ENCODE results near the gene NEFH.
"Not testable (repeated sequence)": the region's sequence is repeated elsewhere in the genome, so short reads cannot be mapped to it uniquely, and the experiment has no call there.

Gene NEFH

DNA sequence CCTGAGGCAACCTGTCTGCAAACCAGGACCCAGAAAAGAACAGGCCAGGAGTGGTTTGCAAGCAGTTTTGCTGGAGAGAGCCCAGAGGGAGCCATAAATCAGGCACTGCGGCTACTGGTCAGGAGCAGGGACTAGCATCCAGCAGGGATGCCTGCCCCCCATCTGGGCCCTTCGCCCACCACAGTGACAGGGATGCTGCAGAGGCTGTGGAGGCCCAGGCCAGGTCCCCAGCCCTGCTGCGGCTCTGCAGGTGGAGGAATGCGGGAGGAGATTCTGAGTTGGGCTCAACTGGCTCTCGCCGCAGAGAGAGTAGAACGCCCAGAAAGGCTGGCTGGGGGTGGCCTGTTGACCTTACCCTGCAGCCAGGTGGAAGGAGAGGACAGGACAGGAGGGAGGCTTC is 16.4 kb upstream of the NEFH start:
- in situ Hi-C loops (cut with HindIII; ENCODE audit: low sequenced_read_pairs): no loop called here

DNA sequence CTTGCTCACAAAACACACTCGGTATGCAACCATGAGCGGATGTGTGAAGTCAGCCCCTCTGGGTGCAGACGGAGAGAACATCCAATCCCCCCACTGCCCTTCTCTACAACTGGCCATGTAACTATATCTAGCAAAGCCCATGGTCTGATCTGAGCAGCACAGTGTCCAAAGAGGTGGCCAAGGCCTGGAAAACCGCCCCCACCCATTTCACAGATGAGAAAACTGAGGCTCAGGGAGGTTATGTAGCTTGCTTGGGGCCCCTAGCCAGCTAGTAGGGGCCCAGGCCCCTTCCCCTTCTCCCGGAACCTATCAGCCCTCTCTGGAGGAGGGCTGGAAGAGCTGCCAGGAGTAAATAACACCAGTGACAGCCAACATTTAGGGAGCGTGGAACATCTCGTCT is 15.4 kb upstream of the NEFH start:
- in situ Hi-C loops (cut with HindIII; ENCODE audit: low sequenced_read_pairs): no loop called here

DNA sequence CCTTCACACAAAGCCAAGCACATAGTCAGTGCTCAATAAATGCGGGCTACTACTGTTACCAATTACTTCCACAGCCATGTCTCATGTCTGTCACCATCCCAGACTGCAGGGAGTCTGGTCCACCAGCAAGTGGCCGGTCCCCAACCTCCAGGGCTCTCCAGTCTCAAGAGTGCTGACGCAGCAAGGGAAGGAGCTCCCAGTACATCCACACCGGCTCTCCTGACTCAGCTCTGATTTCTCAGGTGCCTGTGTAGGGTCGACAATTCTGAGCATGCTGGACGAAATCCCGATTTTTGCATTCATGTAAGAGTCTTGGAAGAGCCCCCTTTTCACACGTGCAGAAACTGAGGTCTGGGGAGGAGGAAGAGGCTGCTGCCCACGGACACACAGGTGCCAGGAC is 10.3 kb upstream of the NEFH start:
- in situ Hi-C loops (cut with HindIII; ENCODE audit: low sequenced_read_pairs): loop anchor here (5.0 kb wide), 1 partner anchor 77 kb away; no protein-coding TSS in a partner anchor

DNA sequence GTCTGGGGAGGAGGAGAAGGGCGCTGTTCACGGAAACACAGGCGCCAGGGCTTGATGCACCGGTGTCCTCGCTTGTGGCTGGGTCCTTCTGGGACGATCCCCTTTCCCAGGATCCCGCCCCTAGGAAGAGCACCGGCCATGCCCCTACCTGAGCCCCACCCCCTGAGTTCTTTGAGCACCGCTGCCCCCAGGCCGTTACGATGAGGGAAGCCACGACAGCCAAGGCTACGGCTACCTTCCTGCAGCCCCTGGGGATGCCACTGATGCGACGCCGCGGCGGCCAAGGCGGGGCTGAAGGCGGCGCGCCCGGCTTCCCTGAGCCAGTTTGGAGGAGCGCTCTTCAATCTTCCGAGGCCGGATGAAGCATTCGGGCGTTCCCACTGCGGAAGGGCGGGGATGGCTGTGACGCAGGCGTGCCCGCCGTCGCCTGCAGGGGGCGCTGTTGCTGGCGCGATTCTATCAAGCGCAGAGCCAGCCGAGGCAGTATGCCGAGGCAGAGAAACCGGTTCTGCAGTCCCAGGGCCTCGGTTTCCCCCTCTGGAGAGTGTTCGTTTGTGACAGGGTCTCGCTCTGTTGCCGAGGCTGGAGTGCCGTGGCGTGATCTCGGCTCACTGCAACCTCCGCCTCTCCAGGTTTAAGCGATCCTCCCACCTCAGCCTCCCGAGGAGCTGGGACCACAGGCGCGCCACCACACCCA is 9.7 kb upstream of the NEFH start:
- in situ Hi-C loops (cut with HindIII; ENCODE audit: low sequenced_read_pairs): loop anchor here (5.0 kb wide), 1 partner anchor 78 kb away; no protein-coding TSS in a partner anchor

DNA sequence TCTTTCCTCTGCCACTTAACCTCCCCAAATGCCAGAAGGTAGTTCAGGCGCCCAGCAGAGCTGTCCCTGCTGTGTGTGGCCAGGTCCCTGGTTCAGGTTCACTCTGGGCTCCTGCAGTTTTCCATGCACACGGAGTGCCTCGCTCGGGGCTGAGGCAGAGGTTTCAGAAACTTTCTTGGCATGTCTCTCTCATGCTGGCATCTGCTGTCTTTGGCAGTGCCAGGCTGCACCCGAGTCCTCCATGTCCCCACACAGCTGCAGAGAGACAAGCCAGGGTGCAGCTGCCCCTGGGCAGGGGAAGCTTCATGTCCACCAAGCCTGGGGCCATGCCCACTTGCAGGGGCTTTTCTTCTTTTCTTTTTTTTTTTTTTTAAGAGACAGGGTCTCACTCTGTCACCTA is 7.0 kb upstream of the NEFH start:
- in situ Hi-C loops (cut with HindIII; ENCODE audit: low sequenced_read_pairs): loop anchor here (5.0 kb wide), 1 partner anchor 81 kb away; no protein-coding TSS in a partner anchor

DNA sequence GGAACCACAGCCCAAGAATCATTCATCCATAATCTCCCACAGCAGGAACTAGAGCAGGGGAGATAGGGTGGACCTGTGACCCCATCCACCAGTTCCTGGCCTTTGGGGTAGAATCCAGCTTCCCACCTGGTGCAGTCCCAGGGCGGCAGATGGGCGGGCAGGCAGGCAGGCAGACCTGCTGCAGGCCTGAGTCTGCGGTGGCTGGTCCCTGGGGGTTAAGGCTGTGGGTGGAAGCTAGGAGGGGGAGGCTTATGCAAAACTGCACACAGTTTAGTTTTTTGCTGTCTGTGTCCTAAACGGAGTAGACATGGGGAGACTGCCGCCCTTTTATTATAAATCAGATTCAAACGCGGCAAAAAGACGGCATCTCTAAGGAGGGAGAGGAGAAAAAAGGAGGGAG is 4.5 kb upstream of the NEFH start:
- in situ Hi-C loops (cut with HindIII; ENCODE audit: low sequenced_read_pairs): no loop called here

DNA sequence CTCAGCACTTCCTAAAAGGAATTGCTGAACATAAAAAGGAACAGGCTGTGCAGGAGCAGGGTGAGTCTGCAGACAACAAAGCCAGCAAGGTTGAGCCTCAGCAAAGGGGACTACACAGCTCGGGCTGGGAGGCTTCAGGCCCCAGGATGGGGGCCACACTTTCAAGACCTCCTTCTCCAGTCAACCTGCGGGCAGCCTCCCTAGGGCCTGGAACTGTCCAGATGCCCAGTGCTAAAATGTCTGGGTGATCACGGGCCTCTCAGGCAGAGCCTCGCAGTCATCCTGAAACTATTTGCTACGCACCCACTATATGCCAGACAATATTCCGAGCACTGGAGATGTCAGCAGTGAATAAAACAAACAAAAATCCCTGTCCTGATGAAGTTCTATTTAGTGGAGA is 3.9 kb upstream of the NEFH start:
- in situ Hi-C loops (cut with HindIII; ENCODE audit: low sequenced_read_pairs): no loop called here

DNA sequence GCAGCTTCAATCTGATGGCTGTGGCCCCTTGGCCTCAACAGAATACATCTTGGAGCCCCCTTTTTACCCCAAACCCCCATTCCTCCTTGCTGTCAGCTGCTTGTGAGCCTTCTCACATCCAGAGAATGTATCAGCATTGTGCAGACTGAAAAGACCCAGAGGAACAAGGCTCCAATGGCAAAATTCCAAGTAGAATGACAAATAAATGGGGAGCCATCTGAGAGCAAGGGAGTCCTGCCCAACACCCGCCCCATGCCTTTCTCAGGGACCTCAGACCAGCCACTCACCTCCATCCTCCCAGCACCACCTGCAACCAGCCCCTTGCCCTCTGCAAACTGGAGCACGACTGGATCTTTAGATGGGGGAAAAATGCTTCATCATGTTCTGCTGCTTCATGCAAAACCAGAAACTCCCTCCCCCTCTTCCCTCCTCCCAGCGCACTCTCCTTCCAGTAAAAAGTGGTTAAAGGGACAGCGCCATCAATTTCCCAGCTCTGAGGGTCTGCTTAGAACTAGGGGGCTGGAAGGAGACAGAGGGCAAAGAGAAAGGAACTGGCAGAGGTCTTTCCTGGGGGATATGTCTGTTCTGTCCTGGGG is 2.2 kb upstream of the NEFH start:
- in situ Hi-C loops (cut with HindIII; ENCODE audit: low sequenced_read_pairs): no loop called here

DNA sequence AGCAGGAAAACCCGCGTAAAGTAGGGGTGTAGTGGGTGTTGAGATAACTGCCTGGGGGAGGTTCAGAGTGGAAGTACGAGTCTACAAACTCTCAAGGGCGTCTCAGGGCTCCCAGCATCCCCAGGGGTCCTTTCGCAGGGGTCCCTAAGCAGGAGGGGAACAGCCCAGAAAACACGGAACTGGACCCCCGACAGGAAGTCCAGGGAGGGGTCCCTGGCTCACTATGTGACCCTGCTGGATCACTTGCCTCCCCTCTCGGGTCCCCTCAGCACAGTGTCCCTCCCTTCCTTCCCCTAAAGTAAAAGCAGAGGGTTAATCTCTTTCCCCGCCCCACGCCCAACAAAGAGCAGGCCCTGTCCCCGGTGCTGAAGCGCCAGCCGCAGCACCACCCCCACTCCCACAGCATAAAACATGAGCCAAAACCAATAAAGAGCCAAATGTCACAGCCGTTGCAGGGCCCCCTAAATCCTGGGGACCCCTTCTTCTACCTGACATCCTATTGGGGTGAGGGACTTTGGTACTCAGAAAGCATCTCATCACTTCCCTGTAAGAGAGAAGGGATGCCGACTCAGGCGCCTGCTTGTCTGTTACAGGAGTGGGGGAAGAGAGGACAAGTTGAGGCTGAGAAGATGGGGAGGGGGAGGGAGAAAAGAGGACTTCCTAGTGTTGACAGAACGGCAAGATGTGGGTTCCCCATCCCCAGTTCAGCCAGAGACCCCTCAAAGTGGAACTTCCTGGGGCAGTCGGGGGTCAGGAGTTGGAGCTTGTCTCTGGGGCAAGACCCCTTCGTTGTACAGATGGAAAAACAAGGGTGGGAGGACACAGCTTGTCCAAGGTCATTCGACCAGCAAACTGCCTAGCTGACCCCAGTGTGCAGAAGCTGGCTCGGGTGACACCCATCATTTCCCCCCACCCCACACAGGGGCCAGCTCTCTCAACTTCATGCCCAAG is 1.4 kb upstream of the NEFH start:
- in situ Hi-C loops (cut with HindIII; ENCODE audit: low sequenced_read_pairs): no loop called here

DNA sequence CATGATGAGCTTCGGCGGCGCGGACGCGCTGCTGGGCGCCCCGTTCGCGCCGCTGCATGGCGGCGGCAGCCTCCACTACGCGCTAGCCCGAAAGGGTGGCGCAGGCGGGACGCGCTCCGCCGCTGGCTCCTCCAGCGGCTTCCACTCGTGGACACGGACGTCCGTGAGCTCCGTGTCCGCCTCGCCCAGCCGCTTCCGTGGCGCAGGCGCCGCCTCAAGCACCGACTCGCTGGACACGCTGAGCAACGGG is 169 bp downstream of the NEFH start:
- in situ Hi-C loops (cut with HindIII; ENCODE audit: low sequenced_read_pairs): no loop called here

DNA sequence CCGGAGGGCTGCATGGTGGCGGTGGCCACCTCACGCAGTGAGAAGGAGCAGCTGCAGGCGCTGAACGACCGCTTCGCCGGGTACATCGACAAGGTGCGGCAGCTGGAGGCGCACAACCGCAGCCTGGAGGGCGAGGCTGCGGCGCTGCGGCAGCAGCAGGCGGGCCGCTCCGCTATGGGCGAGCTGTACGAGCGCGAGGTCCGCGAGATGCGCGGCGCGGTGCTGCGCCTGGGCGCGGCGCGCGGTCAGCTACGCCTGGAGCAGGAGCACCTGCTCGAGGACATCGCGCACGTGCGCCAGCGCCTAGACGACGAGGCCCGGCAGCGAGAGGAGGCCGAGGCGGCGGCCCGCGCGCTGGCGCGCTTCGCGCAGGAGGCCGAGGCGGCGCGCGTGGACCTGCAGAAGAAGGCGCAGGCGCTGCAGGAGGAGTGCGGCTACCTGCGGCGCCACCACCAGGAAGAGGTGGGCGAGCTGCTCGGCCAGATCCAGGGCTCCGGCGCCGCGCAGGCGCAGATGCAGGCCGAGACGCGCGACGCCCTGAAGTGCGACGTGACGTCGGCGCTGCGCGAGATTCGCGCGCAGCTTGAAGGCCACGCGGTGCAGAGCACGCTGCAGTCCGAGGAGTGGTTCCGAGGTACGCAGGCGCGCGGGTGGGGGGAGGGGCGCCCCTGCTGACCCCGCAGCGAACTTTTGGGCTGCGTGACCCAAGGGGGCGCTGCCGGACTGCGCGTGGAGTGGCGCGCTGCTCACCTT is 670 bp downstream of the NEFH start:
- in situ Hi-C loops (cut with HindIII; ENCODE audit: low sequenced_read_pairs): no loop called here

DNA sequence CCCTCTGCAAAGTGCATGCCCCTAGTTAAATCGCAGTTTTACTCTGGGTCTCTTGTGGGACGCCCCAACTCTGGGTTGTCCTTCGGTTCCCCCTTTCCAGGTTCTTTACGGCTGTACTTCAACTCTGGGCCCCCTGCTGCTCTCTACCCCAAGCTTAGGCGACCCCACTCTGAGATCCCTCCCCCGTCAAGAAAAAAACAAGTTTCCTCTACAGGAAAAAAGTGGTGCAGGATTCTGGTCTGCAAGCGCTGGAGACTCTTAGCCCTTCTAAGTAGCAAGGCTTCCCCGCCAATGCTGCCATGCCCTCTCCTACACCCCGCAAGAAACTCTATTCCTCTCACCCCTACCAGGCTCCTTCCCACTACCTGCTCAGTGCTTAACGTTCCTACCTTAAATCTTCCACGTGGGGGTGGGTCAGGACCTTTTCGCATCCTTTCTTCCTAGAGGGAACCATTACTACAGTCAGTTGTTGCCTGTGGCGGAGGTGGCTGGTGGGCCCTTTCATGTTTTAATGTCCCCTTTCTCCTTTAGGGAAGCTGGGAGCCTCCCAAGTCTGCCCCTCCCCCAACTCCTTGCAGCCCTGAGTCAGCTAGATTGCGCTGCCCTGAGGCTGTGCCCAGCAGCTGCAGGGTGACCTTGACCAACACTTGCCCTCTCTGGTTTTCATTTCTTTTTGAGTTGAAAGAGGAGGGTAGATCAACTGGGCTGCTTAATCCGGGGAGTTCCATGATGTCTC is 1.4 kb downstream of the NEFH start:
- in situ Hi-C loops (cut with HindIII; ENCODE audit: low sequenced_read_pairs): no loop called here

DNA sequence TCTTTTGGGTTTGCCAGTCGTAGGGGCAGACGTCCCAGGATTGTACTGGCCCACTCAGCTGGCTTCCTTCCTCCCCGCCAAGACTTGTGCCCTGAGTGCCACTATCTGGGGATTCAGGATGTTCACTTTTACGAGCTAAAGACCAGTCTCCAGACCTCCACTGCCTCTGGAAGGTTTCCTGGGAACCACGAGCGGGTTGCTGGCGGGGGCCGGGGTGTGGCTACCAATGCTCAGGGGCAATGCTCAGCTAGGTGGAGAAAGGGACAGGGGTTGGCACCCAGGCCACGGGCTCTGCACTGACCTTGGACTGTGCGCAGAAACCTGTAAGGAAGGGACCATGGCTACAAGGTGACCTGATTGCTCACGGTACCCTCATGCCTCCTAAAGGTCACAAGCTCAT is 2.2 kb downstream of the NEFH start:
- in situ Hi-C loops (cut with HindIII; ENCODE audit: low sequenced_read_pairs): no loop called here

DNA sequence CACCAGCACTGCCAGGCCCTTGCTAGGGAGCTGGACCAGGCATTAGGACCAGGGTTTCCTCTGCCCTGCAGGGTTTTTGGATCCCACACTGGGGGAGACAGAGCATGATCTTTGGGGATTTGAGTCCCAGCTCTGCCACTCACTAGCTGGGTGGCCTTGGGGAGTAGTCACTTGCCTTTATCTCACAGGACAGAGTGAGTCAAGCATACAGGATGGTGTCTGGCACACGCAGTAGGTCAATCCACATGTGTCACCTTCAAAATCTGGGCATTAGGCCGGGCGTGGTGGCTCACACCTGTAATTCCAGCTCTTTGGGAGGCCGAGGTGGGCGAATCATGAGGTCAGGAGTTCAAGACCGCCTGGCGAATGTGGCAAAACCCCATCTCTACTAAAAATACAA is 2.7 kb downstream of the NEFH start:
- in situ Hi-C loops (cut with HindIII; ENCODE audit: low sequenced_read_pairs): no loop called here

DNA sequence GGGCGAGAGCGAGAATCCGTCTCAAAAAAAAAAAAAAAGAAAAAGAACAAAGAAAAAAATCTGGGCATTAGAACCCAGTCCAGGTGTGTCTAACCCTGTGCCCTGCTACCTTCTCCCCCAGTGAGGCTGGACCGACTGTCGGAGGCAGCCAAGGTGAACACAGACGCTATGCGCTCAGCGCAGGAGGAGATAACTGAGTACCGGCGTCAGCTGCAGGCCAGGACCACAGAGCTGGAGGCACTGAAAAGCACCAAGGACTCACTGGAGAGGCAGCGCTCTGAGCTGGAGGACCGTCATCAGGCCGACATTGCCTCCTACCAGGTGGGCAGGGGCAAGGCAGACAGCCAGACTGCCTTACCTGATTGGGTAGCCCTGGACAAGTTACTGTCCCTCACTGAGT is 3.2 kb downstream of the NEFH start:
- in situ Hi-C loops (cut with HindIII; ENCODE audit: low sequenced_read_pairs): no loop called here

DNA sequence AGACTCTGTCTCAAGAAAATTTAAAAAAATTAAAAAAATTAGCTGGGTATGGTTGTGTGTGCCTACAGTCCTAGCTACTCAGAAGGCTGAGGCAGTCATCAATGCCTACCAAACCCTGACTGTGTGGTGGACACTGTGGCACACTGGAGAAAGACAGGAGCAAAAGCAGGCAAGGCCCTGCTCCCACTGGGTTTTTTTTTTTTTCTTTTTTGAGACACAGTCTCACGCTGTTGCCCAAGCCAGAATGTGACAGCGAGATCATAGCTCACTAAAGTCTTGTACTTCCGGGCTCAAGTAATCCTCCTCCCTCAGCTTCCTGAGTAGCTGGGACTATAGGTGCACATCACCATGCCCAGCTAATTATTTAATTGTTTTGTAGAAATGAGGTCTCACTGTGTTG is 4.6 kb downstream of the NEFH start:
- in situ Hi-C loops (cut with HindIII; ENCODE audit: low sequenced_read_pairs): no loop called here

DNA sequence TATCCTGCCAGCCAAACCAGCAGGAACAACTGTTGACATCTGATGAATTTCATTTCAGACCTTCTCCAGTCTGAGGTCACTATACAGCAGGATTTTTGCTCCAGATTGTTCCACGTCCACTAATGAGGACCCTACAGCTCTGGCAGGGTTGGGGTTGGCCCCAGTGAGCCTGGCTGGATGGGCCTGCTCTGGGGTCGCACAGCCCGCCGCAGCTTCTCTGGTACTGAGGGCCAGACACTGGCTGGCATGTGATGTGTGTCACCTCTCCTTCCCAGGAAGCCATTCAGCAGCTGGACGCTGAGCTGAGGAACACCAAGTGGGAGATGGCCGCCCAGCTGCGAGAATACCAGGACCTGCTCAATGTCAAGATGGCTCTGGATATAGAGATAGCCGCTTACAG is 5.4 kb downstream of the NEFH start:
- in situ Hi-C loops (cut with HindIII; ENCODE audit: low sequenced_read_pairs): no loop called here

DNA sequence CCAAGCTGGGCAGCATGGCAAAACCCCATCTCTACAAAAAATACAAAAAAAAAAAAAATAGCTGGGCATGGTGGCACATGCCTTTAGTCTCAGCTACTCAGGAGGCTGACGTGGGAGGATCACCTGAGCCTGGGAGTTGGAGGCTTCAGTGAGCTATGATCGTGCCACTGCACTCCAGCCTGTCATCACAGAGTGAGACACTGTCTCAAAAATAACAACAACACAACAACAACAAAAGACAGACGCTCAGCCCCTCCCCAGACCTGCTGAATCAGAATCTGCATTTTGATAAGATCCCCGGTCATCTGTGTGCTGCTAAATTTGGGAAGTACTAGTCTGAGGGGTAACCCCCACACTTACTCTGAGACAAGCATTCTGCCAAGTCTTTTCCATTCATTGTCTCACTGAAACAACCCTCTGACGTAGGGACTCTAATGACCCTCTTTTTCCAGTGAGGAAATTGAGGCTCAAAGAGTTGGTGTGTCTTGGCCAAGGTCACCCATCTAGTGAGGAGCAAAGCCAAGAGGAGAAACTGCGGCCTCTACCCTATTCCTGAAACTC is 7.5 kb downstream of the NEFH start:
- in situ Hi-C loops (cut with HindIII; ENCODE audit: low sequenced_read_pairs): no loop called here

DNA sequence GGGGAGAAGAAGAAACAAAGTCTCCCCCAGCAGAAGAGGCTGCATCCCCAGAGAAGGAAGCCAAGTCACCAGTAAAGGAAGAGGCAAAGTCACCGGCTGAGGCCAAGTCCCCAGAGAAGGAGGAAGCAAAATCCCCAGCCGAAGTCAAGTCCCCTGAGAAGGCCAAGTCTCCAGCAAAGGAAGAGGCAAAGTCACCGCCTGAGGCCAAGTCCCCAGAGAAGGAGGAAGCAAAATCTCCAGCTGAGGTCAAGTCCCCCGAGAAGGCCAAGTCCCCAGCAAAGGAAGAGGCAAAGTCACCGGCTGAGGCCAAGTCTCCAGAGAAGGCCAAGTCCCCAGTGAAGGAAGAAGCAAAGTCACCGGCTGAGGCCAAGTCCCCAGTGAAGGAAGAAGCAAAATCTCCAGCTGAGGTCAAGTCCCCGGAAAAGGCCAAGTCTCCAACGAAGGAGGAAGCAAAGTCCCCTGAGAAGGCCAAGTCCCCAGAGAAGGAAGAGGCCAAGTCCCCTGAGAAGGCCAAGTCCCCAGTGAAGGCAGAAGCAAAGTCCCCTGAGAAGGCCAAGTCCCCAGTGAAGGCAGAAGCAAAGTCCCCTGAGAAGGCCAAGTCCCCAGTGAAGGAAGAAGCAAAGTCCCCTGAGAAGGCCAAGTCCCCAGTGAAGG is 9.2 kb downstream of the NEFH start:
- in situ Hi-C loops (cut with HindIII; ENCODE audit: low sequenced_read_pairs): not testable (repeated sequence)

DNA sequence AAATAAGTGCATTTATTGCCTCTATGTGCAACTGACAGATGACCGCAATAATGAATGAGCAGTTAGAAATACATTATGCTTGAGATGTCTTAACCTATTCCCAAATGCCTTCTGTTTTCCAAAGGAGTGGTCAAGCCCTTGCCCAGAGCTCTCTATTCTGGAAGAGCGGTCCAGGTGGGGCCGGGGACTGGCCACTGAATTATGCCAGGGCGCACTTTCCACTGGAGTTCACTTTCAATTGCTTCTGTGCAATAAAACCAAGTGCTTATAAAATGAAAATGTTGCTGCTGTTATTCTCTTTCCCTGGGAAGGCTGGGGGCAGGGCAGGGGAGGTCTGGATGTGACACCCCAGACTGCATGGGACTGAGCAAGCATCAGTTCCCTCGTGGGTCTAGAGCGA is 11.0 kb downstream of the NEFH start:
- in situ Hi-C loops (cut with HindIII; ENCODE audit: low sequenced_read_pairs): no loop called here
